ENCODE data around the gene FXYD4.
A peak's percentile ranks its signal among the peaks of the same experiment; 100 is the strongest.
"Not testable (repeated sequence)": the region's sequence is repeated elsewhere in the genome, so short reads cannot be mapped to it uniquely, and the experiment has no call there.

The FXYD4 gene

DNA sequence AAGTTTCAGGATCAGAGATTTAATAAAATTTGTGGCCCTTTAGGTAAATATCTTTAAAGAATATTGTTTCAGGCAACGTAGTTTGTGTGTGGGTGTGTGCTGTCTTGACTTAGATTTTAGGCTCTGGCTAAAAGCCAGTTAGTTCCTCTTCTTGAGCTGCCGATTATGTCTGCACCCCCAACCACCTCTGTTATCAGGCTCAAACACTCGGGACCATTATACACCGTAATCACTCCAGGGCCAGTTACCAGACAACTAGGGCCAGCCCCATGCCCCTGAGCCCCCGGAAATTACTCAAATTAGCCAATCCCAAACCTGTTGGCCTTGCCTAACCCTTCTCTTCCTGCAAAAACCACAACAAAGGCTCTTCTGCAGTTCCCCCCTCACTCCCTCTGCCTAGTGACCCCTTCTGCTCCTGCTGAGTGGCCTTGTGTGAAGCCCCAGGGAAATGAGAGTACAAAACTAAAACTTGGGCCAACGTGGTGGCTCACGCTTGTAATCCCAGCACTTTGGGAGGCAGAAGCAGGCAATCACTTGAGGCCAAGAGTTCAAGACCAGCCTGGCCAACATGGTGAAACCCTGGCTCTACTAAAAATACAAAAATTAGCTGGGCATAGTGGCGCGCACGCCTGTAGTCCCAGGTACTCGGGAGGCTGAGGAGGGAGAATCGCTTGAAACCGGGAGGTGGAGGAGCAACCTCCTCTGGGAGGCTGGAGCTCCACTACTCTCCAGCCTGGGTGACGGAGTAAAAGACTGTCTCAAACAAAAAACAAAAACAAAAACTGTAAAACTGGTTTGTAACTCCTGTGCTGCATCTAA, 46.7 kb downstream of the FXYD4 start:
- DNase-seq, result peak in 1 of 56 donors; percentile 5

GRCh38 chr10:43419997-43420368, 48.5 kb downstream of the FXYD4 start:
- DNase-seq, result peak in 1 of 56 donors; percentile 44

- peak; percentile 31 to 88 (median 74) for DNase-seq
These were observed 49.1 kb downstream of the FXYD4 start for GRCh38 chr10:43420369-43421200.

DNA sequence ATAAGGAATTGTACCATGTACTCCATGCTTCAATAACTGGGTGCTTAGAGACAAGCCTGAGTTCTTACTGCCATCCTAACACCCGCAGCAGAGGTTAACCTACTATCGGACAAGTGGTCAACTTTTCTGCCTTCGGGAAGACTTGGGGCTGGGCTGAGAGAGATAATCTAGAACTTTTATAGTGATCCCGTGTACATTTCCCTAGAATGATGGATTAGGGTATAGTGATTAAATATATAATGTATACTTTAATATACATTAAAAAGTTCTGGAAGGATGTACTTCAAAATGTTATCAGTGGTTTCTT, 49.7 kb downstream of the FXYD4 start:
- no peak for DNase-seq

- DNase-seq, result no peak
These were observed 50.1 kb downstream of the FXYD4 start for GRCh38 chr10:43421519-43421918.

GRCh38 chr10:43421944-43422343, 50.5 kb downstream of the FXYD4 start:
- DNase-seq, result not testable (repeated sequence)

DNA sequence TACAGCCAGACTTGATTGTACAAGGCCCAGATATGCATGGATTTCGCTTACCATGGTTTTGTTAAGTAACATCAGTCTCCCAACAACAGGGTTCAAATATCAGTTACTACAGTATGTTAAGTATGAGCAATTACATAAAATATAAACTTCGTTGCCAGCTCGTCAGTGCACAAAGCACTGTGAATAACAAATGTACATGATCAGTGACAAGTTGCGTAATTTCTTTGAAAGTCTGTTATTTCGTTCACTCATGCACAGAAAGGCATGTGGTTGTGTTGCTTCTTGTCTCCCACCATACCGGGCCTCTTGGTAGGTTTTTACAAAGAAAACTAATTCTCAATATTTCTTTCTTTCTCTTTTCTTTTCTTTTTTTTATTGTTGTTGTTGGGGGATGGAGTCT, 53.0 kb downstream of the FXYD4 start:
- no peak for DNase-seq
